HG02623 (cell line): ENCODE data around the gene SV2B.

Experiments
- ATAC-seq: cut with Tn5 transposase; IDR thresholded peaks from one replicate; pipeline ENCODE4 v1.9.1; 2021; ENCODE audit warnings: moderate library complexity; ENCODE audit not compliant: unreplicated experiment

Gene SV2B

GRCh38 chr15:91102546-91103330, 2.7 kb downstream of the SV2B start:
- no peak for ATAC-seq

- no peak for ATAC-seq
Observed at GRCh38 chr15:91104111-91104510, 4.1 kb downstream of the SV2B start.

GRCh38 chr15:91108421-91108820, 8.4 kb downstream of the SV2B start:
- no peak for ATAC-seq

- ATAC-seq, result no peak
Observed at GRCh38 chr15:91109885-91110284, 9.8 kb downstream of the SV2B start.

- ATAC-seq, result no peak
Observed at GRCh38 chr15:91110407-91110806, 10.3 kb downstream of the SV2B start.

GRCh38 chr15:91113030-91113429, 13.0 kb downstream of the SV2B start:
- no peak for ATAC-seq

- no peak for ATAC-seq
Observed at GRCh38 chr15:91114301-91114700, 14.2 kb downstream of the SV2B start.

GRCh38 chr15:91116113-91117067, 16.3 kb downstream of the SV2B start:
- peak; percentile 94 for ATAC-seq

- no peak for ATAC-seq
Observed at GRCh38 chr15:91117375-91117774, 17.3 kb downstream of the SV2B start.

- no peak for ATAC-seq
Observed at GRCh38 chr15:91118817-91119590, 18.9 kb downstream of the SV2B start.

GRCh38 chr15:91122296-91122695, 22.2 kb downstream of the SV2B start:
- ATAC-seq, result no peak

- no peak for ATAC-seq
Observed at GRCh38 chr15:91124132-91124531, 24.1 kb downstream of the SV2B start.

GRCh38 chr15:91125162-91125561, 25.1 kb downstream of the SV2B start:
- no peak for ATAC-seq

GRCh38 chr15:91126080-91126479, 26.0 kb downstream of the SV2B start:
- ATAC-seq, result no peak

GRCh38 chr15:91127236-91127955, 27.3 kb downstream of the SV2B start:
- ATAC-seq, result no peak

GRCh38 chr15:91128016-91128415, 28.0 kb downstream of the SV2B start:
- no peak for ATAC-seq

- no peak for ATAC-seq
Observed at GRCh38 chr15:91129436-91129835, 29.4 kb downstream of the SV2B start.

- no peak for ATAC-seq
Observed at GRCh38 chr15:91132079-91132478, 32.0 kb downstream of the SV2B start.

- ATAC-seq, result no peak
Observed at GRCh38 chr15:91133511-91133910, 33.5 kb downstream of the SV2B start.
